ENCODE data around the gene ANAPC1. TPM values are rescaled to one million over a fixed set of nuclear protein-coding genes. Genes with fewer than 3 reads are reported as not detected.
"Not testable (repeated sequence)": the region's sequence is repeated elsewhere in the genome, so short reads cannot be mapped to it uniquely, and the experiment has no call there.

The ANAPC1 gene
- polyA plus RNA-seq, 3 donors, result 4.2 to 12.4 (median 6.8) TPM

- intact Hi-C loops (cut with micrococcal nuclease), result not testable (repeated sequence)
These were observed 107.7 kb downstream of the ANAPC1 start for GRCh38 chr2:111776296-111776695.

GRCh38 chr2:111772180-111772579 is 111.8 kb downstream of the ANAPC1 start:
- H3K9me3 Mint-ChIP-seq; H3K27me3 ChIP-seq (ENCODE audit: control insufficient read depth in 2 of 2, insufficient read depth in 2 of 2, low read length in 2 of 2); H2AFZ ChIP-seq (ENCODE audit: insufficient read depth, low read depth, low read length, poor library complexity, severe bottlenecking); H3K4me1 ChIP-seq (ENCODE audit: control insufficient read depth in 1 of 2, insufficient read depth in 2 of 2, low read length in 2 of 2); H3K27me3 Mint-ChIP-seq (ENCODE audit: low read depth in 3 of 3); H3K36me3 ChIP-seq (replicated peaks in 1 of 2; ENCODE audit: control insufficient read depth in 1 of 2, insufficient read depth in 2 of 2, low read length in 2 of 2); H3K79me2 ChIP-seq (ENCODE audit: insufficient read depth, low read length); H3K4me3 ChIP-seq (replicated peaks in 1 of 3; ENCODE audit: low read depth in 2 of 3, low read length in 3 of 3); H3K9me3 ChIP-seq (replicated peaks in 1 of 2; ENCODE audit: control insufficient read depth in 1 of 2, insufficient read depth in 1 of 2, low read length in 2 of 2); H3K9ac ChIP-seq (ENCODE audit: insufficient read depth, low read length, poor library complexity, severe bottlenecking); DNase-seq; H3K27ac Mint-ChIP-seq; H3K4me3 Mint-ChIP-seq; intact Hi-C loops (cut with micrococcal nuclease); H3K4me1 Mint-ChIP-seq; H4K20me1 ChIP-seq (ENCODE audit: insufficient read depth, low read length); H3K27ac ChIP-seq (ENCODE audit: low read depth in 1 of 2, low read length in 2 of 2); H3K4me2 ChIP-seq (replicated peaks; ENCODE audit: extremely low read depth, low read length, poor library complexity, severe bottlenecking): not testable (repeated sequence)
- H3K36me3 Mint-ChIP-seq, result peaks cover 10 to 18% of the 10 kb centered on the region in 2 donors
- no CpG with 5 or more reads among the region's 6 CpGs for WGBS (ENCODE audit: insufficient coverage)

More at GRCh38 chr2:111776296-111776695, 107.7 kb downstream of the ANAPC1 start:
- WGBS (ENCODE audit: insufficient coverage), result no CpG with 5 or more reads among the region's 3 CpGs
- H3K27ac ChIP-seq (ENCODE audit: low read depth in 1 of 2, low read length in 2 of 2); H3K27me3 ChIP-seq (ENCODE audit: control insufficient read depth in 2 of 2, insufficient read depth in 2 of 2, low read length in 2 of 2); H3K36me3 ChIP-seq (replicated peaks in 1 of 2; ENCODE audit: control insufficient read depth in 1 of 2, insufficient read depth in 2 of 2, low read length in 2 of 2); DNase-seq; H3K4me1 Mint-ChIP-seq; H3K9me3 Mint-ChIP-seq; H3K4me3 Mint-ChIP-seq; H3K9me3 ChIP-seq (replicated peaks in 1 of 2; ENCODE audit: control insufficient read depth in 1 of 2, insufficient read depth in 1 of 2, low read length in 2 of 2); H3K4me3 ChIP-seq (replicated peaks in 1 of 3; ENCODE audit: low read depth in 2 of 3, low read length in 3 of 3); H2AFZ ChIP-seq (ENCODE audit: insufficient read depth, low read depth, low read length, poor library complexity, severe bottlenecking); H3K27ac Mint-ChIP-seq; H4K20me1 ChIP-seq (ENCODE audit: insufficient read depth, low read length); H3K27me3 Mint-ChIP-seq (ENCODE audit: low read depth in 3 of 3); H3K4me2 ChIP-seq (replicated peaks; ENCODE audit: extremely low read depth, low read length, poor library complexity, severe bottlenecking); H3K4me1 ChIP-seq (ENCODE audit: control insufficient read depth in 1 of 2, insufficient read depth in 2 of 2, low read length in 2 of 2); H3K9ac ChIP-seq (ENCODE audit: insufficient read depth, low read length, poor library complexity, severe bottlenecking); H3K79me2 ChIP-seq (ENCODE audit: insufficient read depth, low read length): not testable (repeated sequence)
- peaks cover 14 to 22% of the 10 kb centered on the region in 2 donors for H3K36me3 Mint-ChIP-seq

GRCh38 chr2:111770916-111771658 is 112.9 kb downstream of the ANAPC1 start:
- intact Hi-C loops (cut with micrococcal nuclease); H3K9me3 ChIP-seq (replicated peaks in 1 of 2; ENCODE audit: control insufficient read depth in 1 of 2, insufficient read depth in 1 of 2, low read length in 2 of 2): not testable (repeated sequence)
- WGBS (ENCODE audit: insufficient coverage), result no CpG with 5 or more reads among the region's 3 CpGs

GRCh38 chr2:111768266-111769190 is 115.5 kb downstream of the ANAPC1 start:
- H3K4me3 ChIP-seq (replicated peaks in 1 of 3; ENCODE audit: low read depth in 2 of 3, low read length in 3 of 3), result not testable (repeated sequence)

More at GRCh38 chr2:111770916-111771658, 112.9 kb downstream of the ANAPC1 start:
- H3K4me3 ChIP-seq (replicated peaks in 1 of 3; ENCODE audit: low read depth in 2 of 3, low read length in 3 of 3); H3K9me3 Mint-ChIP-seq; H3K4me3 Mint-ChIP-seq; H3K27ac Mint-ChIP-seq; DNase-seq; H3K27me3 Mint-ChIP-seq (ENCODE audit: low read depth in 3 of 3); H3K79me2 ChIP-seq (ENCODE audit: insufficient read depth, low read length); H3K27me3 ChIP-seq (ENCODE audit: control insufficient read depth in 2 of 2, insufficient read depth in 2 of 2, low read length in 2 of 2); H3K4me1 ChIP-seq (ENCODE audit: control insufficient read depth in 1 of 2, insufficient read depth in 2 of 2, low read length in 2 of 2); H3K36me3 ChIP-seq (replicated peaks in 1 of 2; ENCODE audit: control insufficient read depth in 1 of 2, insufficient read depth in 2 of 2, low read length in 2 of 2); H3K9ac ChIP-seq (ENCODE audit: insufficient read depth, low read length, poor library complexity, severe bottlenecking); H3K4me2 ChIP-seq (replicated peaks; ENCODE audit: extremely low read depth, low read length, poor library complexity, severe bottlenecking); H3K4me1 Mint-ChIP-seq; H3K27ac ChIP-seq (ENCODE audit: low read depth in 1 of 2, low read length in 2 of 2); H2AFZ ChIP-seq (ENCODE audit: insufficient read depth, low read depth, low read length, poor library complexity, severe bottlenecking); H4K20me1 ChIP-seq (ENCODE audit: insufficient read depth, low read length): not testable (repeated sequence)
- peaks cover 8 to 15% of the 10 kb centered on the region in 2 donors for H3K36me3 Mint-ChIP-seq

More at GRCh38 chr2:111768266-111769190, 115.5 kb downstream of the ANAPC1 start:
- H3K9me3 ChIP-seq (replicated peaks in 1 of 2; ENCODE audit: control insufficient read depth in 1 of 2, insufficient read depth in 1 of 2, low read length in 2 of 2); H2AFZ ChIP-seq (ENCODE audit: insufficient read depth, low read depth, low read length, poor library complexity, severe bottlenecking); H3K9ac ChIP-seq (ENCODE audit: insufficient read depth, low read length, poor library complexity, severe bottlenecking); H3K36me3 Mint-ChIP-seq; H3K27me3 ChIP-seq (ENCODE audit: control insufficient read depth in 2 of 2, insufficient read depth in 2 of 2, low read length in 2 of 2); H3K79me2 ChIP-seq (ENCODE audit: insufficient read depth, low read length); H3K27ac Mint-ChIP-seq; H3K4me2 ChIP-seq (replicated peaks; ENCODE audit: extremely low read depth, low read length, poor library complexity, severe bottlenecking); H3K9me3 Mint-ChIP-seq; H3K27me3 Mint-ChIP-seq (ENCODE audit: low read depth in 3 of 3); H3K27ac ChIP-seq (ENCODE audit: low read depth in 1 of 2, low read length in 2 of 2); intact Hi-C loops (cut with micrococcal nuclease); H3K4me3 Mint-ChIP-seq; H4K20me1 ChIP-seq (ENCODE audit: insufficient read depth, low read length); H3K4me1 ChIP-seq (ENCODE audit: control insufficient read depth in 1 of 2, insufficient read depth in 2 of 2, low read length in 2 of 2); H3K4me1 Mint-ChIP-seq; H3K36me3 ChIP-seq (replicated peaks in 1 of 2; ENCODE audit: control insufficient read depth in 1 of 2, insufficient read depth in 2 of 2, low read length in 2 of 2); DNase-seq: not testable (repeated sequence)
- WGBS (ENCODE audit: insufficient coverage), result no CpG with 5 or more reads among the region's 8 CpGs

Measured in CD14-positive monocyte (primary cell).